ENCODE results near the gene AOPEP.

GRCh38 chr9:94829380-94830070 lies 103.0 kb downstream of the AOPEP start:
- TF ChIP-seq CTCF (IDR thresholded peaks at IDR 0.05) (no peak), POLR2A (IDR thresholded peaks at IDR 0.05) (no peak)

Measured in testis (tissue), 2 donors.